GM11168 (cell line): ENCODE data around the gene OXGR1.
"Not testable (repeated sequence)": the region's sequence is repeated elsewhere in the genome, so short reads cannot be mapped to it uniquely, and the experiment has no call there.

Source experiments
- in situ Hi-C: fragments of 300-500 bp; cut with MboI; formaldehyde crosslinking; loops from one replicate; pipeline ENCODE4 v1.12.0; 2022; ENCODE audit warnings: low sequenced_read_pairs; ENCODE audit not compliant: unreplicated experiment

The OXGR1 gene

GRCh38 chr13:97008643-97009042 is 14.4 kb upstream of the OXGR1 start:
- in situ Hi-C loops: no loop called here

- in situ Hi-C loops: no loop called here
These were observed 11.5 kb upstream of the OXGR1 start for GRCh38 chr13:97005625-97006262.

- in situ Hi-C loops: no loop called here
These were observed 10.6 kb upstream of the OXGR1 start for GRCh38 chr13:97004886-97005285.

- in situ Hi-C loops: no loop called here
These were observed 10.0 kb upstream of the OXGR1 start for GRCh38 chr13:97004096-97004876.

- in situ Hi-C loops: no loop called here
These were observed 8.8 kb upstream of the OXGR1 start for GRCh38 chr13:97003071-97003470.

- in situ Hi-C loops: no loop called here
These were observed 8.3 kb upstream of the OXGR1 start for GRCh38 chr13:97002581-97002980.

- in situ Hi-C loops: no loop called here
These were observed 7.4 kb upstream of the OXGR1 start for GRCh38 chr13:97001636-97002035.

GRCh38 chr13:97000295-97000925 is 6.1 kb upstream of the OXGR1 start:
- in situ Hi-C loops: no loop called here

GRCh38 chr13:96999091-96999490 is 4.8 kb upstream of the OXGR1 start:
- in situ Hi-C loops: no loop called here

- in situ Hi-C loops: no loop called here
These were observed 3.8 kb upstream of the OXGR1 start for GRCh38 chr13:96998051-96998450.

- in situ Hi-C loops: no loop called here
These were observed 2.6 kb upstream of the OXGR1 start for GRCh38 chr13:96996886-96997285.

GRCh38 chr13:96996107-96996506 is 1.8 kb upstream of the OXGR1 start:
- in situ Hi-C loops: no loop called here

- in situ Hi-C loops: no loop called here
These were observed 575 bp upstream of the OXGR1 start for GRCh38 chr13:96994858-96995243.

GRCh38 chr13:96993634-96994016 is 651 bp downstream of the OXGR1 start:
- in situ Hi-C loops: no loop called here

- in situ Hi-C loops: no loop called here
These were observed 1.6 kb downstream of the OXGR1 start for GRCh38 chr13:96992633-96993032.

- in situ Hi-C loops: no loop called here
These were observed 3.2 kb downstream of the OXGR1 start for GRCh38 chr13:96991072-96991471.

- in situ Hi-C loops: no loop called here
These were observed 5.8 kb downstream of the OXGR1 start for GRCh38 chr13:96988441-96988840.

- in situ Hi-C loops: no loop called here
These were observed 10.2 kb downstream of the OXGR1 start for GRCh38 chr13:96984051-96984508.

- in situ Hi-C loops: no loop called here
These were observed 11.6 kb downstream of the OXGR1 start for GRCh38 chr13:96982672-96983071.

- in situ Hi-C loops: not testable (repeated sequence)
These were observed 14.4 kb downstream of the OXGR1 start for GRCh38 chr13:96979861-96980260.

GRCh38 chr13:96968027-96968426 is 26.2 kb downstream of the OXGR1 start:
- in situ Hi-C loops: no loop called here
